Measurements from ENCODE around the gene PDE4A. TPM values are rescaled to one million over a fixed set of nuclear protein-coding genes. Genes with fewer than 3 reads are reported as not detected.

PDE4A gene
- total and polyA plus RNA-seq, 2 experiments from 2014 or later, result 2.8 to 4.3 TPM

- Histone ChIP-seq H3K27me3 (peaks cover 90% of the 10 kb centered on the region), H3K4me3 (no peak overlapping the region), H3K4me1 (ENCODE audit: insufficient read depth) (peaks cover 15% of the 10 kb centered on the region), H2AFZ (no peak overlapping the region), H3K27ac (no peak overlapping the region), H3K9me3 (ENCODE audit: low read depth) (no peaks in the 10 kb centered on the region), H4K20me1 (ENCODE audit: insufficient read depth, poor library complexity, severe bottlenecking) (no peaks in the 10 kb centered on the region), H3K36me3 (replicated peaks; ENCODE audit: insufficient read depth, low read depth) (no peaks in the 10 kb centered on the region), H3K9me2 (replicated peaks; ENCODE audit: insufficient read depth) (no peaks in the 10 kb centered on the region), H3K4me2 (peak overlapping the region; percentile 83), H3K79me2 (no peaks in the 10 kb centered on the region)
- TF ChIP-seq CTCF (IDR thresholded peaks at IDR 0.05; ENCODE audit: poor library complexity) (no peak), EZH2phosphoT487 (IDR thresholded peaks at IDR 0.05; ENCODE audit: low read depth, severe bottlenecking, unreplicated experiment) (no peak), EZH2 (IDR thresholded peaks at IDR 0.05; ENCODE audit: borderline replicate concordance) (no peak)
- no peak for DNase-seq (ENCODE audit: low spot score)
- WGBS (ENCODE audit: low lambda C conversion rate, missing lambda C conversion rate), result 27% methylated on average over 17 of the region's 17 CpGs
Observed at GRCh38 chr19:10421240-10422045, 1.1 kb downstream of the PDE4A start.

GRCh38 chr19:10422046-10422461 lies 1.7 kb downstream of the PDE4A start:
- Histone ChIP-seq H4K20me1 (ENCODE audit: insufficient read depth, poor library complexity, severe bottlenecking) (no peaks in the 10 kb centered on the region), H3K27me3 (peaks cover 89% of the 10 kb centered on the region), H3K9me2 (replicated peaks; ENCODE audit: insufficient read depth) (no peaks in the 10 kb centered on the region), H3K4me3 (no peak overlapping the region), H3K9me3 (ENCODE audit: low read depth) (no peaks in the 10 kb centered on the region), H3K36me3 (replicated peaks; ENCODE audit: insufficient read depth, low read depth) (no peaks in the 10 kb centered on the region), H2AFZ (no peak overlapping the region), H3K27ac (no peak overlapping the region), H3K4me1 (ENCODE audit: insufficient read depth) (peaks cover 14% of the 10 kb centered on the region), H3K79me2 (no peaks in the 10 kb centered on the region), H3K4me2 (no peak overlapping the region)
- TF ChIP-seq EZH2 (IDR thresholded peaks at IDR 0.05; ENCODE audit: borderline replicate concordance) (no peak), EZH2phosphoT487 (IDR thresholded peaks at IDR 0.05; ENCODE audit: low read depth, severe bottlenecking, unreplicated experiment) (no peak), CTCF (IDR thresholded peaks at IDR 0.05; ENCODE audit: poor library complexity) (no peak)
- WGBS (ENCODE audit: low lambda C conversion rate, missing lambda C conversion rate), result 42% methylated on average over 4 of the region's 4 CpGs
- DNase-seq (ENCODE audit: low spot score), result peak; percentile 2

GRCh38 chr19:10422846-10423245 lies 2.5 kb downstream of the PDE4A start:
- H3K36me3 ChIP-seq (replicated peaks; ENCODE audit: insufficient read depth, low read depth), result no peaks in the 10 kb centered on the region
- no peaks in the 10 kb centered on the region for H3K79me2 ChIP-seq
- WGBS (ENCODE audit: low lambda C conversion rate, missing lambda C conversion rate), result 90% methylated on average over 3 of the region's 3 CpGs
- no peak overlapping the region for H3K4me2 ChIP-seq
- no peaks in the 10 kb centered on the region for H4K20me1 ChIP-seq (ENCODE audit: insufficient read depth, poor library complexity, severe bottlenecking)
- no peak overlapping the region for H3K27ac ChIP-seq
- no peak overlapping the region for H2AFZ ChIP-seq
- no peak for DNase-seq (ENCODE audit: low spot score)
- peaks cover 87% of the 10 kb centered on the region for H3K27me3 ChIP-seq
- TF ChIP-seq EZH2 (IDR thresholded peaks at IDR 0.05; ENCODE audit: borderline replicate concordance) (no peak), EZH2phosphoT487 (IDR thresholded peaks at IDR 0.05; ENCODE audit: low read depth, severe bottlenecking, unreplicated experiment) (no peak), CTCF (IDR thresholded peaks at IDR 0.05; ENCODE audit: poor library complexity) (no peak)
- H3K4me3 ChIP-seq, result no peak overlapping the region
- H3K9me2 ChIP-seq (replicated peaks; ENCODE audit: insufficient read depth), result no peaks in the 10 kb centered on the region
- H3K4me1 ChIP-seq (ENCODE audit: insufficient read depth), result peaks cover 14% of the 10 kb centered on the region
- no peaks in the 10 kb centered on the region for H3K9me3 ChIP-seq (ENCODE audit: low read depth)
